ENCODE measurements around the gene TNFAIP1.

DNA sequence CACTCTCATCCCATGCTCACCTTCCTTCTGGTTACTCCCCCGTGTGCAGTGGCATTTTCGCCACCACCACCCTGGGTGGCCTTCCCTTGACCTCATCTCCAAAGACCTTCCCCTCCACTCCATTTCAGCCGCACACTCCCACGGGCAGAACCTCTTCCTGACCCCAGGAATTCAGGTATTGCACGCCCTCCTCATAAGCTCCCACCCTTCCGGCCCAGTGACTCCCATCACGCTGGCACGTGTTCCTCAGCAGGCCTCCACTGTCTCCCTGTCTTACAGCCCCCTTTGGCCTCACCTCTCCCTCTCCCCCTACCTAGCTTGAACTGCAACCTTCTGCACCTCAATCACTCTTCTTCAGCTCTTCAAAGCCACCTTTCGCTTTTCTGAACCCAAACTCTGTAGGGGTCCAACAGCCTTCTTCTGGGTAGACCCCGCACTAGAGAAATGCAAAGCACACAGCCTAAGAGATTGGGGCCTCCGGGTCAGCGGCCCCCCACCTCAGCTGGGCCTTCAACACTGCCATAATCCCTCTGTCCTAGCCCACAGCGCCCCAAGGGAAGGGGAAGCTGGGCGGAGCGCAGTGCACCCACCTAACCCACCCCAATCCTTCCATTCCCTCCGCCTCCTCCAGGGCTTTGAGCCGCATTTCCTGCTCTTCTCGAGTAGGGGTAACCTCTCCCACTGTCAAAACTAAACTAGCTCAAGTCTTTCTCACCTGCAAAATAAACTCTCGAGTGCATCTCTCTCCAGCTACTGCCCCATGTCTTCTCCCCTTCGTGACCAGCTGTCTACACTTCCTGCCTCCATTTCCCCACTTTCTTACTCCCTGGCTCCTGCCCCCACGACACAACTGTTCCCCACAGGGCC lies 18.2 kb upstream of the TNFAIP1 start:
- TF ChIP-seq GATA2 (IDR thresholded peaks at IDR 0.05; ENCODE audit: low read depth, low read length) (no peak), GATA3 (IDR thresholded peaks at IDR 0.05; ENCODE audit: low read depth, low read length) (no peak)
